MM.1S (cell line): ENCODE measurements around the gene MRPS30.
A peak's percentile ranks its signal among the peaks of the same experiment; 100 is the strongest.

Experiments used
- EZH2 ChIP-seq: fragments of 300-600 bp; sonication (generic); optimal IDR thresholded peaks from 2 replicates; pipeline ENCODE3; 2017; ENCODE audit warnings: low read depth, mild to moderate bottlenecking, antibody characterized with exemption, low read length, mixed read lengths
- TF ChIP-seq, protein P1 (sequence below): fragments of 300-600 bp; sonication (generic); IDR thresholded peaks from 2 replicates; pipeline ENCODE4 v1.5.1; 2016; ENCODE audit warnings: antibody characterized with exemption, low read length, mixed read lengths

- TF ChIP-seq, protein P1, sequence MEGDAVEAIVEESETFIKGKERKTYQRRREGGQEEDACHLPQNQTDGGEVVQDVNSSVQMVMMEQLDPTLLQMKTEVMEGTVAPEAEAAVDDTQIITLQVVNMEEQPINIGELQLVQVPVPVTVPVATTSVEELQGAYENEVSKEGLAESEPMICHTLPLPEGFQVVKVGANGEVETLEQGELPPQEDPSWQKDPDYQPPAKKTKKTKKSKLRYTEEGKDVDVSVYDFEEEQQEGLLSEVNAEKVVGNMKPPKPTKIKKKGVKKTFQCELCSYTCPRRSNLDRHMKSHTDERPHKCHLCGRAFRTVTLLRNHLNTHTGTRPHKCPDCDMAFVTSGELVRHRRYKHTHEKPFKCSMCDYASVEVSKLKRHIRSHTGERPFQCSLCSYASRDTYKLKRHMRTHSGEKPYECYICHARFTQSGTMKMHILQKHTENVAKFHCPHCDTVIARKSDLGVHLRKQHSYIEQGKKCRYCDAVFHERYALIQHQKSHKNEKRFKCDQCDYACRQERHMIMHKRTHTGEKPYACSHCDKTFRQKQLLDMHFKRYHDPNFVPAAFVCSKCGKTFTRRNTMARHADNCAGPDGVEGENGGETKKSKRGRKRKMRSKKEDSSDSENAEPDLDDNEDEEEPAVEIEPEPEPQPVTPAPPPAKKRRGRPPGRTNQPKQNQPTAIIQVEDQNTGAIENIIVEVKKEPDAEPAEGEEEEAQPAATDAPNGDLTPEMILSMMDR, result peak; percentile 53
- TF ChIP-seq EZH2, result no peak
Observed at GRCh38 chr5:44774279-44774880, 34.4 kb upstream of the MRPS30 start.
